ENCODE data around the gene PTPRG.

DNA sequence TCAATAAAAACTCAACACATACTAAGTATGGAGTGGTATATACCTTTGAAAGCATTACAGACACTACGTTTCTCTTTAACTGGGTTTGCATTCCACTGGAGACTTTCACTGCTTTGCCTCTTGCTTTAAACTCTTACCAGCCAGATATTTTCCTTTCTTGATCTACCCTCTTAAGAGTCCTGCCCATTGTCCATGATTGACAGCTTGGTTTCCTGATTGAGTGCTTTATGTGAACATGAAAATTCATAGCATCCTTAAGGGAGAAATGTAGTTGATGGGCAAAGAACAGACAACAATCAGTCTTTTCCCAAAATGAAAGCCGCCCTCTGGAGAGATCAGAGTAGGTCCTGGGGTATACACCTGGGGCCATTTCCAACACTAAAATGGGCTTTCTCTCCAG, 78.6 kb downstream of the PTPRG start:
- TF ChIP-seq, protein P1, sequence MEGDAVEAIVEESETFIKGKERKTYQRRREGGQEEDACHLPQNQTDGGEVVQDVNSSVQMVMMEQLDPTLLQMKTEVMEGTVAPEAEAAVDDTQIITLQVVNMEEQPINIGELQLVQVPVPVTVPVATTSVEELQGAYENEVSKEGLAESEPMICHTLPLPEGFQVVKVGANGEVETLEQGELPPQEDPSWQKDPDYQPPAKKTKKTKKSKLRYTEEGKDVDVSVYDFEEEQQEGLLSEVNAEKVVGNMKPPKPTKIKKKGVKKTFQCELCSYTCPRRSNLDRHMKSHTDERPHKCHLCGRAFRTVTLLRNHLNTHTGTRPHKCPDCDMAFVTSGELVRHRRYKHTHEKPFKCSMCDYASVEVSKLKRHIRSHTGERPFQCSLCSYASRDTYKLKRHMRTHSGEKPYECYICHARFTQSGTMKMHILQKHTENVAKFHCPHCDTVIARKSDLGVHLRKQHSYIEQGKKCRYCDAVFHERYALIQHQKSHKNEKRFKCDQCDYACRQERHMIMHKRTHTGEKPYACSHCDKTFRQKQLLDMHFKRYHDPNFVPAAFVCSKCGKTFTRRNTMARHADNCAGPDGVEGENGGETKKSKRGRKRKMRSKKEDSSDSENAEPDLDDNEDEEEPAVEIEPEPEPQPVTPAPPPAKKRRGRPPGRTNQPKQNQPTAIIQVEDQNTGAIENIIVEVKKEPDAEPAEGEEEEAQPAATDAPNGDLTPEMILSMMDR (conservative IDR thresholded peaks at IDR 0.05; ENCODE audit: low read length) = no peak
- no peak for TF ChIP-seq EZH2phosphoT487 (IDR thresholded peaks at IDR 0.05; ENCODE audit: borderline replicate concordance, low read depth, low read length)
